ENCODE results near the gene C19orf47.

DNA sequence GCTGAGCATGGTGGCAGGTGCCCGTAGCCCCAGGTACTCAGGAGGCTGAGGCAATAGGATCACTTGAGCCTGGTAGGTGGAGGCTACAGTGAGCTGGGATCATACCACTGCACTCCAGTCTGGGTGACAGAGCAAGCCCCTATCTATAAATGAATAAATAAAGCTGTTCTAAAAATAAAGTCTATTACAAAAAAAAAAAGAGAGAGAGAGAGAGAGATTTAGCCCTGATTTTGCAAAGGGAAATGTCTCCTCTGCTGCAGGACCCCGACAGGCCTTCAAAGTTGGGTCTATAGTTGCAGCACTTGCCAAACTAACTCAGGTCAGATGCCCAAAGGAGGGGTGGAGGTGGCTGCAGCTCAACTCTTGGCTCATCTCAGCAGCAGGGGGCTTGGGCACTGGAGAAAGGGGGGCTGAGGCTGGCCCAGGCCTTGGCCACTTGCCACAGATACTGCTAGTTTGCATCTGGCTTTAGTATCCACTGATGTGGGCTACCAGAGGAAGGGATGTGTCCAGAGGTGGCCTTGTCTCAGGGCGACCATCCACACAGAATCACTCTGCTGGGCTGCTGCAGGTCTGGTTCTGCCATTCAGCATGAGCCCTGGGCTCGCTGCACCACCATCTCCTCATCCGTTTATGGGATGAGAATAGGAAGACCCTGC is 32.3 kb downstream of the C19orf47 start:
- TF ChIP-seq, protein P1, sequence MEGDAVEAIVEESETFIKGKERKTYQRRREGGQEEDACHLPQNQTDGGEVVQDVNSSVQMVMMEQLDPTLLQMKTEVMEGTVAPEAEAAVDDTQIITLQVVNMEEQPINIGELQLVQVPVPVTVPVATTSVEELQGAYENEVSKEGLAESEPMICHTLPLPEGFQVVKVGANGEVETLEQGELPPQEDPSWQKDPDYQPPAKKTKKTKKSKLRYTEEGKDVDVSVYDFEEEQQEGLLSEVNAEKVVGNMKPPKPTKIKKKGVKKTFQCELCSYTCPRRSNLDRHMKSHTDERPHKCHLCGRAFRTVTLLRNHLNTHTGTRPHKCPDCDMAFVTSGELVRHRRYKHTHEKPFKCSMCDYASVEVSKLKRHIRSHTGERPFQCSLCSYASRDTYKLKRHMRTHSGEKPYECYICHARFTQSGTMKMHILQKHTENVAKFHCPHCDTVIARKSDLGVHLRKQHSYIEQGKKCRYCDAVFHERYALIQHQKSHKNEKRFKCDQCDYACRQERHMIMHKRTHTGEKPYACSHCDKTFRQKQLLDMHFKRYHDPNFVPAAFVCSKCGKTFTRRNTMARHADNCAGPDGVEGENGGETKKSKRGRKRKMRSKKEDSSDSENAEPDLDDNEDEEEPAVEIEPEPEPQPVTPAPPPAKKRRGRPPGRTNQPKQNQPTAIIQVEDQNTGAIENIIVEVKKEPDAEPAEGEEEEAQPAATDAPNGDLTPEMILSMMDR (IDR thresholded peaks at IDR 0.05): no peak
- no peak for TF ChIP-seq EP300 (IDR thresholded peaks at IDR 0.05)
- TF ChIP-seq POLR2A (IDR thresholded peaks at IDR 0.05): no peak
- no peak for TF ChIP-seq POLR2AphosphoS5 (IDR thresholded peaks at IDR 0.05)
